ENCODE data around the gene PTPRD.

- TF ChIP-seq CTCF (conservative IDR thresholded peaks at IDR 0.05; ENCODE audit: low read depth, low read length) (no peak), EZH2 (IDR thresholded peaks at IDR 0.05; ENCODE audit: borderline replicate concordance, low read depth, low read length, poor library complexity, severe bottlenecking) (no peak)
Measured at GRCh38 chr9:8362250-8362649, 2250.6 kb downstream of the PTPRD start.
